Stimulated activated CD8-positive, alpha-beta memory T cell treated with anti-CD3 and anti-CD28 coated beads, Interleukin-12 subunit alpha, Interleukin-12 subunit beta, amount 100 ng/mL, for 24 hours (primary cell): ENCODE data around the gene CDK3.
"Not testable (repeated sequence)": the region's sequence is repeated elsewhere in the genome, so short reads cannot be mapped to it uniquely, and the experiment has no call there.

ENCODE experiments used
- DNase-seq: peaks from one replicate; pipeline ENCODE4 v3.0.0-alpha.2; 2020; ENCODE audit errors: extremely low read depth

Gene CDK3

GRCh38 chr17:76039121-76039520 lies 38.5 kb downstream of the CDK3 start:
- DNase-seq: no peak

- DNase-seq: no peak
Measured at GRCh38 chr17:76040376-76040775, 39.7 kb downstream of the CDK3 start.

GRCh38 chr17:76042868-76043267 lies 42.2 kb downstream of the CDK3 start:
- DNase-seq: not testable (repeated sequence)

GRCh38 chr17:76044475-76045007 lies 43.9 kb downstream of the CDK3 start:
- DNase-seq: not testable (repeated sequence)

- DNase-seq: no peak
Measured at GRCh38 chr17:76046064-76046463, 45.4 kb downstream of the CDK3 start.

- no peak for DNase-seq
Measured at GRCh38 chr17:76048025-76048605, 47.5 kb downstream of the CDK3 start.

- no peak for DNase-seq
Measured at GRCh38 chr17:76048711-76049110, 48.1 kb downstream of the CDK3 start.

GRCh38 chr17:76049239-76049638 lies 48.6 kb downstream of the CDK3 start:
- no peak for DNase-seq

GRCh38 chr17:76049836-76050537 lies 49.3 kb downstream of the CDK3 start:
- no peak for DNase-seq

- no peak for DNase-seq
Measured at GRCh38 chr17:76050538-76051467, 50.1 kb downstream of the CDK3 start.

GRCh38 chr17:76051561-76051960 lies 50.9 kb downstream of the CDK3 start:
- DNase-seq: no peak

- no peak for DNase-seq
Measured at GRCh38 chr17:76053246-76054111, 52.8 kb downstream of the CDK3 start.

- no peak for DNase-seq
Measured at GRCh38 chr17:76054112-76054476, 53.4 kb downstream of the CDK3 start.
